Keratinocyte (primary cell): ENCODE measurements around the gene PTGES2. TPM values are rescaled to one million over a fixed set of nuclear protein-coding genes. Genes with fewer than 3 reads are reported as not detected.
A peak's percentile ranks its signal among the peaks of the same experiment; 100 is the strongest.

Experiments
- DNase-seq: peaks from one replicate; pipeline ENCODE4 v3.0.0-alpha.2; 2011; ENCODE audit warnings: low read depth, missing footprints, low spot score
- FAIRE-seq: peaks from 2 replicates; lab custom pipeline; 2011; peaks lifted over from hg19 to GRCh38; lab: Jason Lieb, UNC
- H2AFZ ChIP-seq: 2 replicates; pipeline ENCODE4 v1.6.0; 2012; ENCODE audit warnings: low read length, control low read depth, inconsistent platforms; ENCODE audit not compliant: control insufficient read depth
- H3K27ac ChIP-seq: 2 replicates; pipeline ENCODE4 v1.5.1; 2011; ENCODE audit warnings: low read length; ENCODE audit not compliant: control insufficient read depth, insufficient read depth
- H3K27me3 ChIP-seq: 3 replicates; pipeline ENCODE4 v1.6.0; 2011; ENCODE audit warnings: low read length; ENCODE audit not compliant: control insufficient read depth, insufficient read depth; ENCODE audit errors: extremely low read depth
- H3K36me3 ChIP-seq, 2 experiments: 2 replicates in 1 of 2; 3 replicates in 1 of 2; pipeline ENCODE4 v1.5.1; 2011; ENCODE audit warnings: low read length in 2 of 2, mild to moderate bottlenecking in 1 of 2; ENCODE audit not compliant: control insufficient read depth in 2 of 2, insufficient read depth in 2 of 2; ENCODE audit errors: extremely low read depth in 1 of 2
- H3K4me1 ChIP-seq: 3 replicates; pipeline ENCODE4 v1.5.1; 2011; ENCODE audit warnings: low read length; ENCODE audit not compliant: control insufficient read depth, insufficient read depth; ENCODE audit errors: extremely low read depth
- H3K4me2 ChIP-seq: 3 replicates; pipeline ENCODE4 v1.6.0; 2011; ENCODE audit warnings: low read depth, low read length; ENCODE audit not compliant: control insufficient read depth, insufficient read depth; ENCODE audit errors: extremely low read depth
- H3K4me3 ChIP-seq, 3 experiments: fragments of 200-600 bp in 1 of 3; sonication (generic) in 1 of 3; 2 replicates in 2 of 3; 3 replicates in 1 of 3; pipeline ENCODE4 v1.5.1; 2011 to 2016; ENCODE audit warnings: low read length in 3 of 3, mild to moderate bottlenecking in 3 of 3, control low read depth in 2 of 3, inconsistent platforms in 1 of 3, low read depth in 1 of 3, mixed read lengths in 1 of 3, mixed run types in 1 of 3, moderate library complexity in 1 of 3; ENCODE audit not compliant: control insufficient read depth in 2 of 3, insufficient read depth in 2 of 3; ENCODE audit errors: extremely low read depth in 1 of 3
- H3K79me2 ChIP-seq: 2 replicates; pipeline ENCODE4 v1.6.0; 2012; ENCODE audit warnings: low read length; ENCODE audit not compliant: control insufficient read depth, insufficient read depth
- H3K9ac ChIP-seq: 3 replicates; pipeline ENCODE4 v1.6.0; 2011; ENCODE audit warnings: low read length; ENCODE audit not compliant: control insufficient read depth, insufficient read depth; ENCODE audit errors: extremely low read depth
- H3K9me1 ChIP-seq: 3 replicates; pipeline ENCODE4 v1.6.0; 2011; ENCODE audit warnings: low read length; ENCODE audit not compliant: control insufficient read depth, insufficient read depth; ENCODE audit errors: extremely low read depth
- H3K9me3 ChIP-seq: 2 replicates; pipeline ENCODE4 v1.5.1; 2012; ENCODE audit warnings: low read depth, low read length; ENCODE audit not compliant: control insufficient read depth
- H4K20me1 ChIP-seq: 3 replicates; pipeline ENCODE4 v1.6.0; 2011; ENCODE audit warnings: low read length; ENCODE audit not compliant: control insufficient read depth, insufficient read depth; ENCODE audit errors: extremely low read depth
- EZH2 ChIP-seq: IDR thresholded peaks from one replicate; pipeline ENCODE4 v1.6.1; 2012; ENCODE audit warnings: inconsistent platforms, mild to moderate bottlenecking, low read length, moderate library complexity
- dilution Hi-C: fragments of 300-500 bp; cut with MboI; formaldehyde crosslinking; loops from one replicate; pipeline ENCODE4 v1.7.0; 2020; ENCODE audit warnings: low sequenced_read_pairs; ENCODE audit not compliant: extremely low pct_ligation_motif_present
- polyA plus RNA-seq, 5 experiments: library from polyadenylated mRNA; depleted of rRNA in 3 of 5; stranded (reverse) in 3 of 5; stranded (forward) in 1 of 5; unstranded in 1 of 5; fragments of >200 nt; gene quantifications; 1 replicate in 1 of 5; 2 replicates in 3 of 5; 3 replicates in 1 of 5; pipeline versions ENCODE4 v1.2.1 to v1.2.3, GENCODE V29; 2011 to 2012; ENCODE audit warnings: missing spikeins in 2 of 5, low read depth in 1 of 5, low replicate concordance in 1 of 5
- TF ChIP-seq, protein P1 (sequence below), 3 experiments: IDR thresholded peaks in 1 of 3; conservative IDR thresholded peaks in 1 of 3; optimal IDR thresholded peaks in 1 of 3; 2 replicates in 2 of 3; 3 replicates in 1 of 3; pipeline versions ENCODE3 to v1.5.1; 2011; ENCODE audit warnings: low read length in 3 of 3, mild to moderate bottlenecking in 3 of 3, moderate library complexity in 2 of 3, control low read depth in 1 of 3, inconsistent platforms in 1 of 3; ENCODE audit not compliant: insufficient read depth in 2 of 3; ENCODE audit errors: extremely low read depth in 1 of 3

Gene PTGES2
- polyA plus RNA-seq, 1 donor (not counting 4 experiments of a cell fraction or from before 2014, with no cell fraction given) = 68.7 TPM

GRCh38 chr9:128160603-128160987 lies 33.1 kb upstream of the PTGES2 start:
- no peaks in the 10 kb centered on the region for H3K27me3 ChIP-seq
- dilution Hi-C loops = no loop called here
- no peak for FAIRE-seq
- peak overlapping the region; percentile 87 for H3K9ac ChIP-seq
- peaks cover 3% of the 10 kb centered on the region for H4K20me1 ChIP-seq
- peaks cover 16 to 18% of the 10 kb centered on the region in 2 experiments for H3K36me3 ChIP-seq
- peak overlapping the region; percentile 89 to 92 (median 90) for H3K4me3 ChIP-seq
- H3K9me3 ChIP-seq = no peaks in the 10 kb centered on the region
- H3K27ac ChIP-seq = peak overlapping the region; percentile 66
- peaks cover 5% of the 10 kb centered on the region for H3K79me2 ChIP-seq
- no peaks in the 10 kb centered on the region for H3K9me1 ChIP-seq
- H3K4me2 ChIP-seq = peak overlapping the region; percentile 94
- TF ChIP-seq EZH2 = no peak
- TF ChIP-seq, protein P1, sequence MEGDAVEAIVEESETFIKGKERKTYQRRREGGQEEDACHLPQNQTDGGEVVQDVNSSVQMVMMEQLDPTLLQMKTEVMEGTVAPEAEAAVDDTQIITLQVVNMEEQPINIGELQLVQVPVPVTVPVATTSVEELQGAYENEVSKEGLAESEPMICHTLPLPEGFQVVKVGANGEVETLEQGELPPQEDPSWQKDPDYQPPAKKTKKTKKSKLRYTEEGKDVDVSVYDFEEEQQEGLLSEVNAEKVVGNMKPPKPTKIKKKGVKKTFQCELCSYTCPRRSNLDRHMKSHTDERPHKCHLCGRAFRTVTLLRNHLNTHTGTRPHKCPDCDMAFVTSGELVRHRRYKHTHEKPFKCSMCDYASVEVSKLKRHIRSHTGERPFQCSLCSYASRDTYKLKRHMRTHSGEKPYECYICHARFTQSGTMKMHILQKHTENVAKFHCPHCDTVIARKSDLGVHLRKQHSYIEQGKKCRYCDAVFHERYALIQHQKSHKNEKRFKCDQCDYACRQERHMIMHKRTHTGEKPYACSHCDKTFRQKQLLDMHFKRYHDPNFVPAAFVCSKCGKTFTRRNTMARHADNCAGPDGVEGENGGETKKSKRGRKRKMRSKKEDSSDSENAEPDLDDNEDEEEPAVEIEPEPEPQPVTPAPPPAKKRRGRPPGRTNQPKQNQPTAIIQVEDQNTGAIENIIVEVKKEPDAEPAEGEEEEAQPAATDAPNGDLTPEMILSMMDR (optimal IDR thresholded peaks at IDR 0.05 in 1 of 3, IDR thresholded peaks at IDR 0.05 in 1 of 3, conservative IDR thresholded peaks at IDR 0.05 in 1 of 3; ENCODE audit: extremely low read depth in 1 of 3, insufficient read depth in 2 of 3, low read length in 3 of 3) = no peak
- H2AFZ ChIP-seq = peak overlapping the region; percentile 86
- no peak for DNase-seq
- H3K4me1 ChIP-seq = peaks cover 19% of the 10 kb centered on the region

DNA sequence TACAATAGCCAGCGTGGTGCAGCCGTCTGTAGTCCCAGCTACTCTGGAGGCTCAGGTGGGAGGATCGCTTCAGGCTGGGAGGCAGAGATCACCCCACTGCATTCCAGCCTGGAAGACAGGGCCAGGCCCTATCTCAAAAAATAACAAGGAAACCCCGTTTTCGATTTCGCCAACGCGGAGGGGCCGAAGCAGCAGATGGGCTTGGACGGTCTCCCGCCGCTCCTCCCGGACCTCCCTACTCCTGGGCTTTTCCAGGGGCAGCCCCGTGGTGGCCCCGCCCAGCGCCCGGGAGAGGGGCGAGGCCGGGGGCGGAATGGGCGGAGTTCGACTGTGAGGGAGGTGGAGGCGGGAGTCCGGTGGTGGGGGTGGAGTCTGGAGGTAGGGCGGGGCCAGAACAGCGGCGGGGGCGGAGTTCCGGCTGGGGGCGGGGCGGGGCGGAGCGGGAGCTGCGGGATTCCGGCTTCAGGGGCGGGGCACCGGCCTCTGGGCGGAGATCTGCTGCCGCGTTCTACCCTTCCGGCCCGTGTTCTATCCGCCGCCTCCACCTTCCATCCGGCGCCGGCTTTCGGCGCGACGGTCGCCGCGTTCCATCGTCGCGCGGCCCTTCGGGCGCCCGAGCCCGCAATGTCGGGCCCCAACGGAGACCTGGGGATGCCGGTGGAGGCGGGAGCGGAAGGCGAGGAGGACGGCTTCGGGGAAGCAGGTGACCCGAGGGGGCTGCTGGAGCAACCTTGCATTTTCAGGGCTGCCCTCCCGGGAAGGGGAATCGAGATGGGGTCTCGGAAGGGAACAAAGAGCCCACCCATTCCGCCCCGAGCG lies 32.5 kb upstream of the PTGES2 start, which contains the start of gene BBLN:
Gene BBLN, plus strand, starts transcription at position 482 of the 819 bp plus-strand sequence. Its CDS starts 143 bp downstream, at position 625.
- peak within 1 kb of the TSS; percentile 94 for H3K4me2 ChIP-seq
- H3K9me1 ChIP-seq = no peaks in the 10 kb centered on the region
- H3K9me3 ChIP-seq = no peaks in the 10 kb centered on the region
- H3K4me1 ChIP-seq = peaks cover 19% of the 10 kb centered on the region
- peak within 1 kb of the TSS; percentile 89 to 92 (median 90) for H3K4me3 ChIP-seq
- TF ChIP-seq, protein P1 (optimal IDR thresholded peaks at IDR 0.05 in 1 of 3, IDR thresholded peaks at IDR 0.05 in 1 of 3, conservative IDR thresholded peaks at IDR 0.05 in 1 of 3; ENCODE audit: extremely low read depth in 1 of 3, insufficient read depth in 2 of 3, low read length in 3 of 3) = no peak
- TF ChIP-seq EZH2 = no peak
- H3K9ac ChIP-seq = peak within 1 kb of the TSS; percentile 87
- H3K36me3 ChIP-seq = peaks cover 16 to 18% of the 10 kb centered on the region in 2 experiments
- no peaks in the 10 kb centered on the region for H3K27me3 ChIP-seq
- FAIRE-seq (no peak), DNase-seq (peak; percentile 69)
- H3K27ac ChIP-seq = peak within 1 kb of the TSS; percentile 69
- H4K20me1 ChIP-seq = peaks cover 3% of the 10 kb centered on the region
- peaks cover 5% of the 10 kb centered on the region for H3K79me2 ChIP-seq
- peak within 1 kb of the TSS; percentile 92 for H2AFZ ChIP-seq
- dilution Hi-C loops = no loop called here
